ENCODE measurements around the gene TUBD1.
A peak's percentile ranks its signal among the peaks of the same experiment; 100 is the strongest.
"Not testable (repeated sequence)": the region's sequence is repeated elsewhere in the genome, so short reads cannot be mapped to it uniquely, and the experiment has no call there.

The TUBD1 gene

DNA sequence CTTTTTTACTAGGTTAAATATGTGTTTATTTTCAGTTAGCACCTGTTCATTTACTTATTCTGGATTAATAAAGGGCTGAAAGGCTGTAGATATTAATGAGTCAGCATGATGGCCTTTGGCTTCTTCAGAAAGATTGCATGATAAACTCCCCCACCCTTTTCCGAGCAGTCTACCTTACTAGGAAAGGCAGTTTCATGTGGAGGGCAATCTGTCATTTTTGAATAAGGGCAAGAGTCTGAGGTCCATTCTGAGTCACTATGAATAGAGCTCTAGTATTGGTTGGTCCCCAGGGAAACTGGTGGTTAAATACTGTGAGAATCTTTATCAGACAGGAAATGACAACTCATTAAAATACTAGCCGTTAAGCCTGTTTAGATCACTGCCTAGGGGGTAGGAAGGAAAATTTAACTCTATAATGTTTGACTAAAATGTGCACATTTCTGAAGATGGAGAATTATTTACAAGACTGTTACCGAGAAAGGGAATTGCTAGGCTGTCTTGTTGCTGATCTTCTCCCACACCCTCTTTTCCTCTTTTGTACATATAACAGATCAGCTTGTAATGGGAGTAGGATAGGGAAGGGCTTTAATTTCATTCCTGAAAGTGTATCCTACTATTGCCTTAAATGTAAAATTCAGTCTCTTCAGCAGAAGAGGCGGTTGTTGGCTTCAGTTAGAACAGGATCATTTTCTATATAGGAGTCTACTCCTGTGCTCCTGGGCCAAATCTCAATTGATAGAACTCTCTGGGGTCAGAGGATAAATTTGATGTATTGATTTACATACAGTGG lies 63.3 kb downstream of the TUBD1 start:
- H3K36me3 ChIP-seq (replicated peaks; ENCODE audit: low read depth, low read length) = no peaks in the 10 kb centered on the region
- no peaks in the 10 kb centered on the region for H4K20me1 ChIP-seq (ENCODE audit: insufficient read depth, low read length)
- no peak overlapping the region for H2AFZ ChIP-seq (ENCODE audit: low read depth, low read length)
- peak overlapping the region; percentile 60 for H3K4me3 ChIP-seq (ENCODE audit: low read length)
- H3K27ac ChIP-seq (ENCODE audit: low read length) = peak overlapping the region; percentile 93
- peak overlapping the region; percentile 74 for H3K9ac ChIP-seq (ENCODE audit: low read length)
- H3K4me2 ChIP-seq (ENCODE audit: low read length) = peak overlapping the region; percentile 66
- TF ChIP-seq EZH2phosphoT487 (IDR thresholded peaks at IDR 0.05; ENCODE audit: low read depth) = no peak
- TF ChIP-seq, protein P1, sequence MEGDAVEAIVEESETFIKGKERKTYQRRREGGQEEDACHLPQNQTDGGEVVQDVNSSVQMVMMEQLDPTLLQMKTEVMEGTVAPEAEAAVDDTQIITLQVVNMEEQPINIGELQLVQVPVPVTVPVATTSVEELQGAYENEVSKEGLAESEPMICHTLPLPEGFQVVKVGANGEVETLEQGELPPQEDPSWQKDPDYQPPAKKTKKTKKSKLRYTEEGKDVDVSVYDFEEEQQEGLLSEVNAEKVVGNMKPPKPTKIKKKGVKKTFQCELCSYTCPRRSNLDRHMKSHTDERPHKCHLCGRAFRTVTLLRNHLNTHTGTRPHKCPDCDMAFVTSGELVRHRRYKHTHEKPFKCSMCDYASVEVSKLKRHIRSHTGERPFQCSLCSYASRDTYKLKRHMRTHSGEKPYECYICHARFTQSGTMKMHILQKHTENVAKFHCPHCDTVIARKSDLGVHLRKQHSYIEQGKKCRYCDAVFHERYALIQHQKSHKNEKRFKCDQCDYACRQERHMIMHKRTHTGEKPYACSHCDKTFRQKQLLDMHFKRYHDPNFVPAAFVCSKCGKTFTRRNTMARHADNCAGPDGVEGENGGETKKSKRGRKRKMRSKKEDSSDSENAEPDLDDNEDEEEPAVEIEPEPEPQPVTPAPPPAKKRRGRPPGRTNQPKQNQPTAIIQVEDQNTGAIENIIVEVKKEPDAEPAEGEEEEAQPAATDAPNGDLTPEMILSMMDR (IDR thresholded peaks at IDR 0.05; ENCODE audit: low read depth, low read length) = no peak
- peaks cover 46% of the 10 kb centered on the region for H3K79me2 ChIP-seq (ENCODE audit: low read length)
- no peaks in the 10 kb centered on the region for H3K9me3 ChIP-seq (ENCODE audit: insufficient read depth, low read length)
- no peaks in the 10 kb centered on the region for H3K27me3 ChIP-seq (ENCODE audit: low read depth, low read length)
- H3K4me1 ChIP-seq (ENCODE audit: low read length) = peaks cover 90% of the 10 kb centered on the region

DNA sequence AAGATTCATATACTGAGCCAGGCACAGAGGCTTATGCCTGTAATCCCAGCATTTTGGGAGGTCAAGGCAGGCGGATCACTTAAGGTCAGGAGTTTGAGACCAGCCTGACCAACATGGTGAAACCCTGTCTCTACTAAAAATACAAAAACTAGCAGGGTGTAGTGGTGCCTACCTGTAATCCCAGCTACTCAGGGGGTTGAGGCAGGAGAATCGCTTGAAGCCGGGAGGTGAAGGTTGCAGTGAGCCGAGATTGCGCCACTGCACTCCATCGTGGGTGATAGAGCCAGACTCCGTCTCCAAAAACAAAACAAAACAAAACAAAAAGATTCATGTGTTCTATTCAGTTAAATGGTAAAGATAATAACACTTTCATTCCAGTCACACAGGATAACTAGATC lies 63.9 kb downstream of the TUBD1 start:
- H2AFZ ChIP-seq (ENCODE audit: low read depth, low read length); H3K9me3 ChIP-seq (ENCODE audit: insufficient read depth, low read length); H3K27me3 ChIP-seq (ENCODE audit: low read depth, low read length); H3K36me3 ChIP-seq (replicated peaks; ENCODE audit: low read depth, low read length); H4K20me1 ChIP-seq (ENCODE audit: insufficient read depth, low read length): not testable (repeated sequence)
- Histone ChIP-seq H3K4me2 (ENCODE audit: low read length) (peak overlapping the region; percentile 66), H3K27ac (ENCODE audit: low read length) (peak overlapping the region; percentile 93), H3K4me1 (ENCODE audit: low read length) (peaks cover 89% of the 10 kb centered on the region), H3K4me3 (ENCODE audit: low read length) (peak overlapping the region; percentile 60), H3K79me2 (ENCODE audit: low read length) (peaks cover 43% of the 10 kb centered on the region), H3K9ac (ENCODE audit: low read length) (peak overlapping the region; percentile 74)

DNA sequence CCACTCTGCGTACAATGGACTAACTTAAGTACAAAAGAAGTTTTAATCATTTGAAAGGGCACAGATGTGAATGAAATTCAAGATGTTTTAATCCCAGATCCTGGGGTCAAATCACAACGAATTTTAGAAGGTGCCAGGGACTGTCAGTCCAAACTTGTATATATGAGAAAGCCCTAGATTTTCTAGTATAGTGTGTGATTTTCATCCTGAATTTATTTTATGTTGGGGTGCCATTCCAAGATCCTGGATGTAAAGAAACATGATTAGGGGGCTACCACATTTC lies 64.3 kb downstream of the TUBD1 start:
- H3K79me2 ChIP-seq (ENCODE audit: low read length) = peaks cover 43% of the 10 kb centered on the region
- H3K27me3 ChIP-seq (ENCODE audit: low read depth, low read length) = no peaks in the 10 kb centered on the region
- H3K9me3 ChIP-seq (ENCODE audit: insufficient read depth, low read length) = no peaks in the 10 kb centered on the region
- no peak overlapping the region for H2AFZ ChIP-seq (ENCODE audit: low read depth, low read length)
- peaks cover 85% of the 10 kb centered on the region for H3K4me1 ChIP-seq (ENCODE audit: low read length)
- H3K4me2 ChIP-seq (ENCODE audit: low read length) = peak overlapping the region; percentile 66
- H3K4me3 ChIP-seq (ENCODE audit: low read length) = peak overlapping the region; percentile 60
- H3K9ac ChIP-seq (ENCODE audit: low read length) = peak overlapping the region; percentile 74
- peak overlapping the region; percentile 93 for H3K27ac ChIP-seq (ENCODE audit: low read length)
- no peaks in the 10 kb centered on the region for H4K20me1 ChIP-seq (ENCODE audit: insufficient read depth, low read length)
- TF ChIP-seq EZH2phosphoT487 (IDR thresholded peaks at IDR 0.05; ENCODE audit: low read depth) = no peak
- TF ChIP-seq, protein P1 (IDR thresholded peaks at IDR 0.05; ENCODE audit: low read depth, low read length) = no peak
- no peaks in the 10 kb centered on the region for H3K36me3 ChIP-seq (replicated peaks; ENCODE audit: low read depth, low read length)

DNA sequence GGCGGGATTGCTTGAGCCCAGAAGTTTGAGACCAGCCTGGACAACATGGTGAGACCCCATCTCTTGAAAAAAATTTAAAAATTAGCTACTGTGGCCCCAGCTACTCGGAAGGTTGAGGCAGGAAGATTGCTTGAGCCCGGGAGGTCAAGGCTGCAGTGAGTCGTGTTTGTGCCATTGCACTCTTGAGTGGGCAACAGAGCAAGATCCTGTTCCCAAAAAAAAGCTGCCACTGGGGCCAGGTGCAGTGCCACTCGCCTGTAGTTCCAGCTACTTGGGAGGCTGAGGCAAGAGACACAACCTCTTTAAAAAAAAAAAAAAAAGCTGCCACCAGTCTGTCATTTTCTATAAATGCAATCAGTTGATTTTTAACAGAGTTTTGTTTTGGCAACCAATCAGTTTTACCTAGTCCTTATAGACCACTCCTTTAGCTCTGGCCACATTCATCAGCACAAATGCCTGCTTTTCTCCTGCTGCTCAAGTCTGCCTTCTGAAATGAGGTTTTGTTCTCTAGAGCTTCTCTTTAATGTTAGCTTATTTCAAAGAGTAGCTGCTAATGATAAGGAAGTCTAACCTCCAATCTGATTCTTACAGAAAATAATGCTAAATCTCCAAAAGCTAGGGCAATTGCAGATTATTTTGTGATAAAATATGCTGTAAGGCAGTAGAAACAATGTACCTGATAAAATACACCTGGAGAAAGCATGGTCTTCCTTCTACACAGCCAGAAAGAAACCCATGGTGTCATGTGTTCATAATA lies 64.8 kb downstream of the TUBD1 start:
- Histone ChIP-seq H3K9ac (ENCODE audit: low read length) (peak overlapping the region; percentile 74), H2AFZ (ENCODE audit: low read depth, low read length) (no peak overlapping the region), H3K4me2 (ENCODE audit: low read length) (peak overlapping the region; percentile 66), H4K20me1 (ENCODE audit: insufficient read depth, low read length) (no peaks in the 10 kb centered on the region), H3K36me3 (replicated peaks; ENCODE audit: low read depth, low read length) (no peaks in the 10 kb centered on the region), H3K27me3 (ENCODE audit: low read depth, low read length) (no peaks in the 10 kb centered on the region), H3K9me3 (ENCODE audit: insufficient read depth, low read length) (no peaks in the 10 kb centered on the region), H3K4me3 (ENCODE audit: low read length) (peak overlapping the region; percentile 60), H3K4me1 (ENCODE audit: low read length) (peaks cover 80% of the 10 kb centered on the region), H3K27ac (ENCODE audit: low read length) (peak overlapping the region; percentile 93), H3K79me2 (ENCODE audit: low read length) (peaks cover 43% of the 10 kb centered on the region)
- no peak for TF ChIP-seq EZH2phosphoT487 (IDR thresholded peaks at IDR 0.05; ENCODE audit: low read depth)
- TF ChIP-seq, protein P1 (IDR thresholded peaks at IDR 0.05; ENCODE audit: low read depth, low read length) = no peak
